ENCODE measurements around the gene SLC46A3.
A peak's percentile ranks its signal among the peaks of the same experiment; 100 is the strongest.

Gene SLC46A3

DNA sequence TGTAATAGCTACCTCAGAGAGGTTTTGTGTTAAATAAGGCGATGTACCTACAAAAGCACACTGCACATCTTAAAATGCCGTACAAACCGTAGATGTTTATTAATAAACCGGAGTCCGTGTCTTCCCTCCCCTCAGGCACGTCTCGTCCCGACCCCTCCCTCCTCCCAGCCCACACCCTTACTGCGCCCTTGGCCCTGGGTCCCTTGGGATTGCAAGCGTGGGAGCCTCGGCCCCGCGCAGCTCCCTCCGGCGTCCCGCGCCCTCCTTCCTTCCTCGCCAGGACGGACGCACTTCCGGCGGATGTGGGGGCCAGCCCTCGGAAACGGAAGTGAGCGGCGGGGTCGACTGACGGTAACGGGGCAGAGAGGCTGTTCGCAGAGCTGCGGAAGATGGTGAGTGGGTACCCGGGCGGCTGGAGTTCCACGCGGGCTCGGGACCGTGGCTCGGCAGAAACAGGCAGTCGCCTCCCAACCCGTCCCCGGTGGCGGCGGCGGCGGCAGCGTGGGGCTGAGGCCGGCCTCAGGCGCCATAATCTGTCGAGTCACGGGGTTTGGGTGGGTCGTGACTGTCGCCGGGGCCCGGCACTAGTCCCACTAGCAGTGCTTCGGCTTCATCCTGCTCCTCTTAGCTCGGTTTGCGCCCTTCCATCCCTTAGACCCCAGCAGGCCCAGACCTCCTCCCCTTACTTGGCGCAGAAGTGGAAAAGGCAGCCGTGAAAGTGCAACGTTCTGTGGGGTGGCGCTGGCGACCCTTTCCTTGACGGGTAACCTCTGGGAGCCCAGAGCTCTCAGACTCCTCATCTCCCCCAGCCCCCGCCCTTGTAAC lies 59.8 kb downstream of the SLC46A3 start, which contains the start of gene POMP (continued):
- TF ChIP-seq, protein P1, sequence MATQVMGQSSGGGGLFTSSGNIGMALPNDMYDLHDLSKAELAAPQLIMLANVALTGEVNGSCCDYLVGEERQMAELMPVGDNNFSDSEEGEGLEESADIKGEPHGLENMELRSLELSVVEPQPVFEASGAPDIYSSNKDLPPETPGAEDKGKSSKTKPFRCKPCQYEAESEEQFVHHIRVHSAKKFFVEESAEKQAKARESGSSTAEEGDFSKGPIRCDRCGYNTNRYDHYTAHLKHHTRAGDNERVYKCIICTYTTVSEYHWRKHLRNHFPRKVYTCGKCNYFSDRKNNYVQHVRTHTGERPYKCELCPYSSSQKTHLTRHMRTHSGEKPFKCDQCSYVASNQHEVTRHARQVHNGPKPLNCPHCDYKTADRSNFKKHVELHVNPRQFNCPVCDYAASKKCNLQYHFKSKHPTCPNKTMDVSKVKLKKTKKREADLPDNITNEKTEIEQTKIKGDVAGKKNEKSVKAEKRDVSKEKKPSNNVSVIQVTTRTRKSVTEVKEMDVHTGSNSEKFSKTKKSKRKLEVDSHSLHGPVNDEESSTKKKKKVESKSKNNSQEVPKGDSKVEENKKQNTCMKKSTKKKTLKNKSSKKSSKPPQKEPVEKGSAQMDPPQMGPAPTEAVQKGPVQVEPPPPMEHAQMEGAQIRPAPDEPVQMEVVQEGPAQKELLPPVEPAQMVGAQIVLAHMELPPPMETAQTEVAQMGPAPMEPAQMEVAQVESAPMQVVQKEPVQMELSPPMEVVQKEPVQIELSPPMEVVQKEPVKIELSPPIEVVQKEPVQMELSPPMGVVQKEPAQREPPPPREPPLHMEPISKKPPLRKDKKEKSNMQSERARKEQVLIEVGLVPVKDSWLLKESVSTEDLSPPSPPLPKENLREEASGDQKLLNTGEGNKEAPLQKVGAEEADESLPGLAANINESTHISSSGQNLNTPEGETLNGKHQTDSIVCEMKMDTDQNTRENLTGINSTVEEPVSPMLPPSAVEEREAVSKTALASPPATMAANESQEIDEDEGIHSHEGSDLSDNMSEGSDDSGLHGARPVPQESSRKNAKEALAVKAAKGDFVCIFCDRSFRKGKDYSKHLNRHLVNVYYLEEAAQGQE (tag by site-specific recombination; IDR thresholded peaks at IDR 0.05) = no peak
- TF ChIP-seq, protein P2, sequence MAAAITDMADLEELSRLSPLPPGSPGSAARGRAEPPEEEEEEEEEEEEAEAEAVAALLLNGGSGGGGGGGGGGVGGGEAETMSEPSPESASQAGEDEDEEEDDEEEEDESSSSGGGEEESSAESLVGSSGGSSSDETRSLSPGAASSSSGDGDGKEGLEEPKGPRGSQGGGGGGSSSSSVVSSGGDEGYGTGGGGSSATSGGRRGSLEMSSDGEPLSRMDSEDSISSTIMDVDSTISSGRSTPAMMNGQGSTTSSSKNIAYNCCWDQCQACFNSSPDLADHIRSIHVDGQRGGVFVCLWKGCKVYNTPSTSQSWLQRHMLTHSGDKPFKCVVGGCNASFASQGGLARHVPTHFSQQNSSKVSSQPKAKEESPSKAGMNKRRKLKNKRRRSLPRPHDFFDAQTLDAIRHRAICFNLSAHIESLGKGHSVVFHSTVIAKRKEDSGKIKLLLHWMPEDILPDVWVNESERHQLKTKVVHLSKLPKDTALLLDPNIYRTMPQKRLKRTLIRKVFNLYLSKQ (tag by site-specific recombination; IDR thresholded peaks at IDR 0.05; ENCODE audit: borderline replicate concordance) = no peak
- TF ChIP-seq, protein P3, sequence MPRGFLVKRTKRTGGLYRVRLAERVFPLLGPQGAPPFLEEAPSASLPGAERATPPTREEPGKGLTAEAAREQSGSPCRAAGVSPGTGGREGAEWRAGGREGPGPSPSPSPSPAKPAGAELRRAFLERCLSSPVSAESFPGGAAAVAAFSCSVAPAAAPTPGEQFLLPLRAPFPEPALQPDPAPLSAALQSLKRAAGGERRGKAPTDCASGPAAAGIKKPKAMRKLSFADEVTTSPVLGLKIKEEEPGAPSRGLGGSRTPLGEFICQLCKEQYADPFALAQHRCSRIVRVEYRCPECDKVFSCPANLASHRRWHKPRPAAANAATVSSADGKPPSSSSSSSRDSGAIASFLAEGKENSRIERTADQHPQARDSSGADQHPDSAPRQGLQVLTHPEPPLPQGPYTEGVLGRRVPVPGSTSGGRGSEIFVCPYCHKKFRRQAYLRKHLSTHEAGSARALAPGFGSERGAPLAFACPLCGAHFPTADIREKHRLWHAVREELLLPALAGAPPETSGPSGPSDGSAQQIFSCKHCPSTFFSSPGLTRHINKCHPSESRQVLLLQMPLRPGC (tag by site-specific recombination; IDR thresholded peaks at IDR 0.05) = no peak
- peak; percentile 95 for TF ChIP-seq KLF1 (tag by site-specific recombination; IDR thresholded peaks at IDR 0.05)
- no peak for TF ChIP-seq ZNF747 (tag by site-specific recombination; IDR thresholded peaks at IDR 0.05)
- TF ChIP-seq GLIS2 (tag by site-specific recombination; IDR thresholded peaks at IDR 0.05) = no peak
- no peak for TF ChIP-seq ZNF155 (tag by site-specific recombination; IDR thresholded peaks at IDR 0.05)
- TF ChIP-seq ZSCAN16 (tag by site-specific recombination; IDR thresholded peaks at IDR 0.05) = no peak
- TF ChIP-seq MYNN (tag by site-specific recombination; IDR thresholded peaks at IDR 0.05; ENCODE audit: borderline replicate concordance) = no peak
- TF ChIP-seq KLF9 (tag by site-specific recombination; IDR thresholded peaks at IDR 0.05; ENCODE audit: low read depth) = 0 out of 2 replicates have a peak, but pooled peaks have one; percentile 9
- TF ChIP-seq HOXC10 (CRISPR knock-in tag; IDR thresholded peaks at IDR 0.05) = no peak
- no peak for TF ChIP-seq ZNF302 (tag by site-specific recombination; IDR thresholded peaks at IDR 0.05; ENCODE audit: low read depth)
- TF ChIP-seq ZNF366 (tag by site-specific recombination; conservative IDR thresholded peaks at IDR 0.05) = peak; percentile 93
- TF ChIP-seq ZNF426 (tag by site-specific recombination; IDR thresholded peaks at IDR 0.05) = no peak
- no peak for TF ChIP-seq ZNF138 (tag by site-specific recombination; IDR thresholded peaks at IDR 0.05; ENCODE audit: borderline replicate concordance)
- TF ChIP-seq ZNF785 (tag by site-specific recombination; IDR thresholded peaks at IDR 0.05) = no peak
- TF ChIP-seq, protein P4, sequence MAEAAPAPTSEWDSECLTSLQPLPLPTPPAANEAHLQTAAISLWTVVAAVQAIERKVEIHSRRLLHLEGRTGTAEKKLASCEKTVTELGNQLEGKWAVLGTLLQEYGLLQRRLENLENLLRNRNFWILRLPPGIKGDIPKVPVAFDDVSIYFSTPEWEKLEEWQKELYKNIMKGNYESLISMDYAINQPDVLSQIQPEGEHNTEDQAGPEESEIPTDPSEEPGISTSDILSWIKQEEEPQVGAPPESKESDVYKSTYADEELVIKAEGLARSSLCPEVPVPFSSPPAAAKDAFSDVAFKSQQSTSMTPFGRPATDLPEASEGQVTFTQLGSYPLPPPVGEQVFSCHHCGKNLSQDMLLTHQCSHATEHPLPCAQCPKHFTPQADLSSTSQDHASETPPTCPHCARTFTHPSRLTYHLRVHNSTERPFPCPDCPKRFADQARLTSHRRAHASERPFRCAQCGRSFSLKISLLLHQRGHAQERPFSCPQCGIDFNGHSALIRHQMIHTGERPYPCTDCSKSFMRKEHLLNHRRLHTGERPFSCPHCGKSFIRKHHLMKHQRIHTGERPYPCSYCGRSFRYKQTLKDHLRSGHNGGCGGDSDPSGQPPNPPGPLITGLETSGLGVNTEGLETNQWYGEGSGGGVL (tag by site-specific recombination; IDR thresholded peaks at IDR 0.05) = no peak
- no peak; the same call in 1 of the 2 replicates for TF ChIP-seq ZIC2 (tag by site-specific recombination; IDR thresholded peaks at IDR 0.05)
- no peak for TF ChIP-seq ZBTB7A (tag by site-specific recombination; IDR thresholded peaks at IDR 0.05; ENCODE audit: low read depth)
- no peak for TF ChIP-seq SCRT2 (tag by site-specific recombination; IDR thresholded peaks at IDR 0.05)
- TF ChIP-seq ZNF701 (tag by site-specific recombination; IDR thresholded peaks at IDR 0.05) = no peak
- TF ChIP-seq ZNF501 (tag by site-specific recombination; IDR thresholded peaks at IDR 0.05) = peak; percentile 78
- no peak for TF ChIP-seq ZNF292 (tag by site-specific recombination; IDR thresholded peaks at IDR 0.05; ENCODE audit: borderline replicate concordance, low read depth)
- no peak for TF ChIP-seq ZNF114 (tag by site-specific recombination; IDR thresholded peaks at IDR 0.05)
- TF ChIP-seq ZNF157 (tag by site-specific recombination; IDR thresholded peaks at IDR 0.05) = no peak
- no peak for TF ChIP-seq ZNF354C (tag by site-specific recombination; IDR thresholded peaks at IDR 0.05; ENCODE audit: borderline replicate concordance, low read depth)
- TF ChIP-seq OVOL3 (tag by site-specific recombination; IDR thresholded peaks at IDR 0.05) = peak; percentile 37; the same call in 1 of the 2 replicates
- no peak for TF ChIP-seq ZNF169 (tag by site-specific recombination; IDR thresholded peaks at IDR 0.05)
- TF ChIP-seq ZNF777 (tag by site-specific recombination; IDR thresholded peaks at IDR 0.05; ENCODE audit: borderline replicate concordance) = no peak
- peak; percentile 88 for TF ChIP-seq ZNF335 (tag by site-specific recombination; conservative IDR thresholded peaks at IDR 0.05)
- TF ChIP-seq, protein P5, sequence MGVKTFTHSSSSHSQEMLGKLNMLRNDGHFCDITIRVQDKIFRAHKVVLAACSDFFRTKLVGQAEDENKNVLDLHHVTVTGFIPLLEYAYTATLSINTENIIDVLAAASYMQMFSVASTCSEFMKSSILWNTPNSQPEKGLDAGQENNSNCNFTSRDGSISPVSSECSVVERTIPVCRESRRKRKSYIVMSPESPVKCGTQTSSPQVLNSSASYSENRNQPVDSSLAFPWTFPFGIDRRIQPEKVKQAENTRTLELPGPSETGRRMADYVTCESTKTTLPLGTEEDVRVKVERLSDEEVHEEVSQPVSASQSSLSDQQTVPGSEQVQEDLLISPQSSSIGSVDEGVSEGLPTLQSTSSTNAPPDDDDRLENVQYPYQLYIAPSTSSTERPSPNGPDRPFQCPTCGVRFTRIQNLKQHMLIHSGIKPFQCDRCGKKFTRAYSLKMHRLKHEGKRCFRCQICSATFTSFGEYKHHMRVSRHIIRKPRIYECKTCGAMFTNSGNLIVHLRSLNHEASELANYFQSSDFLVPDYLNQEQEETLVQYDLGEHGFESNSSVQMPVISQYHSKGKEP (tag by site-specific recombination; IDR thresholded peaks at IDR 0.05) = no peak; the same call in 1 of the 2 replicates
